DND-41 (cell line): ENCODE data around the gene ABHD12B.
"Not testable (repeated sequence)": the region's sequence is repeated elsewhere in the genome, so short reads cannot be mapped to it uniquely, and the experiment has no call there.

Experiments
- ATAC-seq: fragments of 200-7000 bp; cut with Tn5 transposase; 3 replicates; pipeline ENCODE4 v1.9.1; 2021; ENCODE audit warnings: low read depth; ENCODE audit not compliant: insufficient read depth
- DNase-seq: peaks from one replicate; pipeline ENCODE4 v3.0.0-alpha.2; 2020
- H2AFZ ChIP-seq: 2 replicates; pipeline ENCODE4 v1.6.0; 2012; ENCODE audit warnings: low read depth, low read length
- H3K27ac ChIP-seq: 2 replicates; pipeline ENCODE4 v1.5.1; 2012; ENCODE audit warnings: low read length, inconsistent platforms
- H3K27me3 ChIP-seq: fragments of 200-600 bp; sonication (generic); 2 replicates; pipeline ENCODE4 v1.6.0; 2012; ENCODE audit warnings: low read length, mild to moderate bottlenecking, inconsistent platforms; ENCODE audit not compliant: insufficient read depth, poor library complexity
- H3K36me3 ChIP-seq: 2 replicates; pipeline ENCODE4 v1.5.1; 2012; ENCODE audit warnings: low read length, inconsistent platforms; ENCODE audit not compliant: insufficient read depth
- H3K4me1 ChIP-seq: 2 replicates; pipeline ENCODE4 v1.5.1; 2012; ENCODE audit warnings: mild to moderate bottlenecking, low read length; ENCODE audit not compliant: insufficient read depth
- H3K4me2 ChIP-seq: 2 replicates; pipeline ENCODE4 v1.6.0; 2012; ENCODE audit warnings: mild to moderate bottlenecking, moderate library complexity, low read length, inconsistent platforms; ENCODE audit not compliant: insufficient read depth
- H3K4me3 ChIP-seq, 2 experiments: fragments of 200-600 bp in 1 of 2; shearing (Covaris generic) in 1 of 2; 2 replicates each; pipeline ENCODE4 v1.5.1; 2012 to 2016; ENCODE audit warnings: inconsistent platforms in 2 of 2, low read length in 2 of 2, mild to moderate bottlenecking in 2 of 2, low read depth in 1 of 2, moderate library complexity in 1 of 2
- H3K79me2 ChIP-seq: 2 replicates; pipeline ENCODE4 v1.6.0; 2012; ENCODE audit warnings: low read length, inconsistent platforms; ENCODE audit not compliant: insufficient read depth
- H3K9ac ChIP-seq: 2 replicates; pipeline ENCODE4 v1.6.0; 2012; ENCODE audit warnings: low read depth, mild to moderate bottlenecking, inconsistent platforms, low read length, moderate library complexity
- H3K9me3 ChIP-seq: 2 replicates; pipeline ENCODE4 v1.5.1; 2012; ENCODE audit warnings: low read length, moderate library complexity, mild to moderate bottlenecking, inconsistent platforms; ENCODE audit not compliant: insufficient read depth, severe bottlenecking
- H4K20me1 ChIP-seq: 2 replicates; pipeline ENCODE4 v1.6.0; 2012; ENCODE audit warnings: low read length; ENCODE audit not compliant: insufficient read depth
- CTCF ChIP-seq: IDR thresholded peaks from 2 replicates; pipeline ENCODE4 v1.5.1; 2012; ENCODE audit warnings: borderline replicate concordance, low read length, moderate library complexity, mild to moderate bottlenecking; ENCODE audit not compliant: poor library complexity, severe bottlenecking; ENCODE audit errors: extremely low read depth
- EZH2 ChIP-seq: IDR thresholded peaks from 3 replicates; pipeline ENCODE4 v1.6.1; 2012; ENCODE audit warnings: borderline replicate concordance, low read depth, mild to moderate bottlenecking, moderate library complexity, low read length, inconsistent platforms; ENCODE audit not compliant: severe bottlenecking

ABHD12B gene

DNA sequence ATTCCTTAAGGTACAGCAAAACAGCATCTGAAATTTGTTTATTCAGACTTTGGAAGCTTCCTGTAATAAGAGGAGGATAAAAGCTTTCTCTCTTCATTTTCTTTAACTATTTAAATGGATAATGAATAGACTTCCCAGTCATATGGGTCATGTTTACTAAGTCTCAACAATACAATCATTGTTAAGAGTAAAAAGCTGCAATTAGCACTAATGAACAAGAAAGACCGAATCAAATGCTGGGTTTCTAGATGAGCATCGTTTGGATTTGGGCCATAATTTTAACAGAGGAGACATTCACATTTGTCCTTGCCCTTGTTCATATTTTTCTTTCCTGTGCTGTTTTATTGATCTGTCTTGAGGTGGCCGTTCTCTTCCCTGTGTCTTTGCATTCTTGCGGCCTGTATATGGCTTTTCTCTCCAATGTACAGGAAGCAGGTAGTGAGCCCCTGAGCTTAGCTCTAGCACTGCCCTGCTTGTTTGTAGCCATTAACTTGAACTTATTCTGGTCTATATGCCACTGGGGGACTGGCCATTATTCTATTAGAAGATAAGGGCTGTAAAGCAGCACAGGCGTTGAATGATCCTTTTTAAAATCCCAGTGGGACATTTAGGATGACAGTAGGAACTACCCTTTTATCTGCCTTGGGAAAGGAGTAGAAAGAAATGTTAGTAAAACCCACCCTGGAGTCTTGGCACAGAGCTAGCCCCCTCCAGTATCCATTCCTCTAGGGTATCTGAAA lies 34.6 kb downstream of the ABHD12B start:
- H3K9me3 ChIP-seq: no peaks in the 10 kb centered on the region
- TF ChIP-seq CTCF: no peak
- H3K4me1 ChIP-seq: no peaks in the 10 kb centered on the region
- H4K20me1 ChIP-seq: no peaks in the 10 kb centered on the region
- no peaks in the 10 kb centered on the region for H3K36me3 ChIP-seq
- no peak overlapping the region for H3K4me3 ChIP-seq
- ATAC-seq (no peak), DNase-seq (no peak)
- no peak overlapping the region for H3K9ac ChIP-seq
- no peak overlapping the region for H3K27ac ChIP-seq
- H3K27me3 ChIP-seq: no peaks in the 10 kb centered on the region
- H2AFZ ChIP-seq: no peak overlapping the region
- no peaks in the 10 kb centered on the region for H3K79me2 ChIP-seq
- no peak overlapping the region for H3K4me2 ChIP-seq

- H3K4me2 ChIP-seq: no peak overlapping the region
- H3K9me3 ChIP-seq: no peaks in the 10 kb centered on the region
- no peak overlapping the region for H3K27ac ChIP-seq
- DNase-seq (no peak), ATAC-seq (no peak)
- H3K4me1 ChIP-seq: no peaks in the 10 kb centered on the region
- H3K9ac ChIP-seq: no peak overlapping the region
- H3K4me3 ChIP-seq: no peak overlapping the region
- H3K27me3 ChIP-seq: no peaks in the 10 kb centered on the region
- H2AFZ ChIP-seq: no peak overlapping the region
- no peaks in the 10 kb centered on the region for H3K79me2 ChIP-seq
- no peaks in the 10 kb centered on the region for H4K20me1 ChIP-seq
- no peak for TF ChIP-seq EZH2
- TF ChIP-seq CTCF: no peak
- no peaks in the 10 kb centered on the region for H3K36me3 ChIP-seq
These were observed 38.9 kb downstream of the ABHD12B start for GRCh38 chr14:50910495-50911420.

- ATAC-seq (no peak), DNase-seq (no peak)
- TF ChIP-seq CTCF (no peak), EZH2 (no peak)
- Histone ChIP-seq H3K36me3 (no peaks in the 10 kb centered on the region), H3K27me3 (no peaks in the 10 kb centered on the region), H3K4me2 (no peak overlapping the region), H3K79me2 (no peaks in the 10 kb centered on the region), H3K4me1 (no peaks in the 10 kb centered on the region), H3K4me3 (no peak overlapping the region), H3K27ac (no peak overlapping the region), H4K20me1 (no peaks in the 10 kb centered on the region), H3K9me3 (no peaks in the 10 kb centered on the region), H2AFZ (no peak overlapping the region), H3K9ac (no peak overlapping the region)
These were observed 45.6 kb downstream of the ABHD12B start for GRCh38 chr14:50917449-50917848.

GRCh38 chr14:50919524-50919923 lies 47.7 kb downstream of the ABHD12B start:
- not testable (repeated sequence) for H3K36me3 ChIP-seq

More at GRCh38 chr14:50919524-50919923, 47.7 kb downstream of the ABHD12B start:
- not testable (repeated sequence) for ATAC-seq, H3K27me3 ChIP-seq, H3K4me2 ChIP-seq, H3K9ac ChIP-seq, H3K79me2 ChIP-seq, H4K20me1 ChIP-seq, H3K4me1 ChIP-seq, DNase-seq, H3K4me3 ChIP-seq, H3K27ac ChIP-seq, H3K9me3 ChIP-seq, H2AFZ ChIP-seq
